GM23338 (cell line): ENCODE results near the gene CTTN. TPM values are rescaled to one million over a fixed set of nuclear protein-coding genes. Genes with fewer than 3 reads are reported as not detected.

Experiments used
- ATAC-seq: fragments of 200-7000 bp; cut with Tn5 transposase; 3 replicates; pipeline ENCODE4 v1.9.1; 2020
- DNase-seq: peaks from one replicate; pipeline ENCODE4 v3.0.0-alpha.2; 2015; ENCODE audit warnings: low spot score
- H2AFZ ChIP-seq: fragments of 200-600 bp; sonication (generic); 2 replicates; pipeline ENCODE4 v1.8.0; 2016; ENCODE audit warnings: antibody characterized with exemption, mild to moderate bottlenecking, moderate library complexity
- H3F3A ChIP-seq: fragments of 200-600 bp; sonication (generic); replicated peaks from 2 replicates; pipeline ENCODE4 v1.8.0; 2017; ENCODE audit warnings: antibody characterized with exemption, mixed run types, low read depth
- H3K27ac ChIP-seq: fragments of 200-600 bp; sonication (generic); 2 replicates; pipeline ENCODE4 v1.6.1; 2016; ENCODE audit warnings: low read depth
- H3K27me3 ChIP-seq: fragments of 200-600 bp; sonication (generic); 2 replicates; pipeline ENCODE4 v1.8.0; 2016; ENCODE audit warnings: mild to moderate bottlenecking, mixed run types, moderate library complexity; ENCODE audit not compliant: insufficient read depth
- H3K36me3 ChIP-seq: fragments of 200-600 bp; sonication (generic); 2 replicates; pipeline ENCODE4 v1.8.0; 2016; ENCODE audit warnings: mild to moderate bottlenecking; ENCODE audit not compliant: insufficient read depth
- H3K4me1 ChIP-seq: fragments of 200-600 bp; sonication (generic); 2 replicates; pipeline ENCODE4 v1.8.0; 2016; ENCODE audit warnings: mild to moderate bottlenecking, moderate library complexity; ENCODE audit not compliant: insufficient read depth
- H3K4me2 ChIP-seq: fragments of 200-600 bp; sonication (generic); 2 replicates; pipeline ENCODE4 v1.7.1; 2017; ENCODE audit warnings: mixed run types
- H3K4me3 ChIP-seq: fragments of 200-600 bp; sonication (generic); 2 replicates; pipeline ENCODE4 v1.6.1; 2016; ENCODE audit warnings: mixed run types
- H3K79me2 ChIP-seq: fragments of 200-600 bp; sonication (generic); replicated peaks from 2 replicates; pipeline ENCODE4 v1.8.0; 2017; ENCODE audit warnings: mild to moderate bottlenecking; ENCODE audit not compliant: insufficient read depth
- H3K9me2 ChIP-seq: fragments of 200-600 bp; sonication (generic); 2 replicates; pipeline ENCODE4 v1.8.0; 2017; ENCODE audit not compliant: insufficient read depth
- H4K20me1 ChIP-seq: fragments of 200-600 bp; sonication (generic); replicated peaks from 2 replicates; pipeline ENCODE4 v1.8.0; 2017; ENCODE audit warnings: mild to moderate bottlenecking; ENCODE audit not compliant: insufficient read depth
- H3K27ac Mint-ChIP-seq: 2 replicates; pipeline ENCODE4 v1.8.0; 2020; ENCODE audit warnings: inconsistent platforms, mild to moderate bottlenecking, moderate library complexity, mixed read lengths
- H3K27me3 Mint-ChIP-seq: 3 replicates; pipeline ENCODE4 v1.8.0; 2022; ENCODE audit warnings: low read depth, mild to moderate bottlenecking, moderate library complexity, mixed read lengths, inconsistent platforms; ENCODE audit not compliant: insufficient read depth, poor library complexity
- H3K36me3 Mint-ChIP-seq: 3 replicates; pipeline ENCODE4 v1.8.0; 2021; ENCODE audit warnings: low read depth, mild to moderate bottlenecking, inconsistent platforms, moderate library complexity, mixed read lengths
- H3K4me1 Mint-ChIP-seq: 3 replicates; pipeline ENCODE4 v1.8.0; 2020; ENCODE audit warnings: mild to moderate bottlenecking, inconsistent platforms, mixed read lengths
- H3K4me3 Mint-ChIP-seq: 3 replicates; pipeline ENCODE4 v1.8.0; 2021; ENCODE audit warnings: moderate library complexity, mild to moderate bottlenecking, inconsistent platforms, mixed read lengths
- H3K9me3 Mint-ChIP-seq: 3 replicates; pipeline ENCODE4 v1.8.0; 2020; ENCODE audit warnings: moderate library complexity, mild to moderate bottlenecking, inconsistent platforms, mixed read lengths
- CREB1 ChIP-seq: fragments of 250-450 bp; sonication (Bioruptor Pico); IDR thresholded peaks from 2 replicates; pipeline ENCODE4 v1.5.0; 2020; ENCODE audit warnings: low read depth, mild to moderate bottlenecking, moderate library complexity
- CTCF ChIP-seq, 2 experiments: fragments of 200-600 bp in 1 of 2; sonication (generic) in 1 of 2; conservative IDR thresholded peaks; 2 replicates each; pipeline versions ENCODE4 v1.5.1 to v1.6.1; 2016 to 2017; ENCODE audit warnings: antibody characterized with exemption in 2 of 2, low read depth in 2 of 2, mild to moderate bottlenecking in 2 of 2, moderate library complexity in 1 of 2
- ZNF462 ChIP-seq: fragments of 250-450 bp; sonication (Bioruptor Pico); IDR thresholded peaks from 2 replicates; pipeline ENCODE4 v1.5.0; 2020; ENCODE audit warnings: mild to moderate bottlenecking, moderate library complexity
- polyA plus RNA-seq: library from polyadenylated mRNA; unstranded; fragments of >200 nt; fragmentation: Nextera tagmentation; extraction: Ambion mirVana; gene quantifications from 2 replicates; pipeline ENCODE4 v1.2.1, GENCODE V29; 2016
- total RNA-seq: library from RNA; depleted of rRNA; stranded (reverse); fragments of >200 nt; shearing (Covaris generic); gene quantifications from 2 replicates; pipeline ENCODE4 v1.2.3, GENCODE V29; 2014

The CTTN gene
- total and polyA plus RNA-seq, 2 experiments from 2014 or later = 163 to 343 TPM

- no peak overlapping the region for H3K4me3 Mint-ChIP-seq
- no peaks in the 10 kb centered on the region for H3K9me2 ChIP-seq
- H3K27me3 ChIP-seq = no peaks in the 10 kb centered on the region
- no peak for ATAC-seq
- TF ChIP-seq CTCF (conservative IDR thresholded peaks at IDR 0.05; ENCODE audit: low read depth in 2 of 2) (no peak), CREB1 (CRISPR knock-in tag) (no peak), ZNF462 (no peak)
- H2AFZ ChIP-seq = no peak overlapping the region
- peaks cover 85% of the 10 kb centered on the region for H3K36me3 Mint-ChIP-seq
- peaks cover 11% of the 10 kb centered on the region; the same call in 1 of the 2 replicates for H3F3A ChIP-seq
- peaks cover 10% of the 10 kb centered on the region for H4K20me1 ChIP-seq
- H3K27ac ChIP-seq = no peak overlapping the region
- H3K4me1 Mint-ChIP-seq = no peaks in the 10 kb centered on the region
- no peaks in the 10 kb centered on the region for H3K9me3 Mint-ChIP-seq
- H3K79me2 ChIP-seq = peaks cover 17% of the 10 kb centered on the region
- H3K4me2 ChIP-seq = no peak overlapping the region
- no peak for DNase-seq
- no peak overlapping the region for H3K4me3 ChIP-seq
- H3K4me1 ChIP-seq = no peaks in the 10 kb centered on the region
- H3K36me3 ChIP-seq = peaks cover 67% of the 10 kb centered on the region
- H3K27ac Mint-ChIP-seq = no peak overlapping the region
- H3K27me3 Mint-ChIP-seq = peaks cover 10% of the 10 kb centered on the region
These were observed 12.2 kb downstream of the CTTN start for GRCh38 chr11:70410276-70411205.
